Measurements from ENCODE around the gene PRKCH.

Gene PRKCH

GRCh38 chr14:61365667-61366212, 44.4 kb downstream of the PRKCH start:
- Histone ChIP-seq H4K91ac (ENCODE audit: low read depth, low read length, poor library complexity) (no peak overlapping the region), H2BK120ac (ENCODE audit: low read depth, low read length) (no peak overlapping the region), H3K9ac (ENCODE audit: low read depth, low read length, poor library complexity) (no peak overlapping the region), H3K23ac (ENCODE audit: low read depth, low read length, poor library complexity) (no peak overlapping the region), H3K9me3 (replicated peaks in 1 of 2; ENCODE audit: control insufficient read depth in 2 of 2, insufficient read depth in 1 of 2, low read depth in 1 of 2, low read length in 2 of 2) (no peaks in the 10 kb centered on the region), H2AK5ac (ENCODE audit: low read depth, low read length) (no peak overlapping the region), H3K4me1 (ENCODE audit: control insufficient read depth in 2 of 2, insufficient read depth in 1 of 2, low read depth in 1 of 2, low read length in 2 of 2) (peaks cover 0 to 2% of the 10 kb centered on the region in 2 donors), H3K4me3 (ENCODE audit: low read length in 2 of 2) (no peak overlapping the region), H3K27ac (replicated peaks; ENCODE audit: low read length) (no peak overlapping the region), H3K79me1 (ENCODE audit: low read depth, low read length) (no peaks in the 10 kb centered on the region), H3K18ac (ENCODE audit: low read length) (no peak overlapping the region), H3K4me2 (ENCODE audit: insufficient read depth, low read length, poor library complexity, severe bottlenecking) (no peak overlapping the region), H4K8ac (ENCODE audit: low read depth, low read length) (no peak overlapping the region), H3K27me3 (ENCODE audit: control insufficient read depth in 3 of 3, insufficient read depth in 3 of 3, low read depth in 1 of 3, low read length in 3 of 3) (no peaks in the 10 kb centered on the region), H2BK12ac (ENCODE audit: low read length) (no peak overlapping the region), H3K14ac (ENCODE audit: low read length) (no peak overlapping the region), H2AFZ (ENCODE audit: low read length) (no peak overlapping the region), H3K4ac (ENCODE audit: low read length) (no peak overlapping the region), H3K36me3 (replicated peaks in 1 of 2; ENCODE audit: control insufficient read depth in 2 of 2, insufficient read depth in 2 of 2, low read length in 2 of 2) (no peaks in the 10 kb centered on the region), H2BK15ac (ENCODE audit: low read length) (no peak overlapping the region), H2BK5ac (ENCODE audit: low read length) (no peak overlapping the region)
- no CpG with 5 or more reads among the region's 3 CpGs for WGBS, 2 donors (ENCODE audit: extremely low coverage in 2 of 2, insufficient read length in 2 of 2, insufficient replicate concordance in 1 of 2)
- no peak for DNase-seq (ENCODE audit: low spot score)

GRCh38 chr14:61368114-61368710, 46.8 kb downstream of the PRKCH start:
- Histone ChIP-seq H3K4me1 (ENCODE audit: control insufficient read depth in 2 of 2, insufficient read depth in 1 of 2, low read depth in 1 of 2, low read length in 2 of 2) (peaks cover 0 to 2% of the 10 kb centered on the region in 2 donors), H3K4me2 (ENCODE audit: insufficient read depth, low read length, poor library complexity, severe bottlenecking) (no peak overlapping the region), H2BK120ac (ENCODE audit: low read depth, low read length) (no peak overlapping the region), H2BK15ac (ENCODE audit: low read length) (no peak overlapping the region), H3K79me1 (ENCODE audit: low read depth, low read length) (no peaks in the 10 kb centered on the region), H3K27me3 (ENCODE audit: control insufficient read depth in 3 of 3, insufficient read depth in 3 of 3, low read depth in 1 of 3, low read length in 3 of 3) (no peaks in the 10 kb centered on the region), H4K8ac (ENCODE audit: low read depth, low read length) (no peak overlapping the region), H2AK5ac (ENCODE audit: low read depth, low read length) (no peak overlapping the region), H2BK5ac (ENCODE audit: low read length) (no peak overlapping the region), H3K9ac (ENCODE audit: low read depth, low read length, poor library complexity) (no peak overlapping the region), H3K9me3 (replicated peaks in 1 of 2; ENCODE audit: control insufficient read depth in 2 of 2, insufficient read depth in 1 of 2, low read depth in 1 of 2, low read length in 2 of 2) (no peaks in the 10 kb centered on the region), H2AFZ (ENCODE audit: low read length) (no peak overlapping the region), H2BK12ac (ENCODE audit: low read length) (no peak overlapping the region), H4K91ac (ENCODE audit: low read depth, low read length, poor library complexity) (no peak overlapping the region), H3K27ac (replicated peaks; ENCODE audit: low read length) (no peak overlapping the region), H3K23ac (ENCODE audit: low read depth, low read length, poor library complexity) (no peak overlapping the region), H3K4ac (ENCODE audit: low read length) (no peak overlapping the region), H3K4me3 (ENCODE audit: low read length in 2 of 2) (no peak overlapping the region), H3K14ac (ENCODE audit: low read length) (no peak overlapping the region), H3K18ac (ENCODE audit: low read length) (no peak overlapping the region), H3K36me3 (replicated peaks in 1 of 2; ENCODE audit: control insufficient read depth in 2 of 2, insufficient read depth in 2 of 2, low read length in 2 of 2) (no peaks in the 10 kb centered on the region)
- WGBS, 2 donors (ENCODE audit: extremely low coverage in 2 of 2, insufficient read length in 2 of 2, insufficient replicate concordance in 1 of 2) = no CpG with 5 or more reads among the region's 5 CpGs
- DNase-seq (ENCODE audit: low spot score) = no peak

- Histone ChIP-seq H3K23ac (ENCODE audit: low read depth, low read length, poor library complexity) (no peak overlapping the region), H3K4me3 (ENCODE audit: low read length in 2 of 2) (no peak overlapping the region), H3K79me1 (ENCODE audit: low read depth, low read length) (no peaks in the 10 kb centered on the region), H3K4me2 (ENCODE audit: insufficient read depth, low read length, poor library complexity, severe bottlenecking) (no peak overlapping the region), H2BK12ac (ENCODE audit: low read length) (no peak overlapping the region), H3K14ac (ENCODE audit: low read length) (no peak overlapping the region), H4K8ac (ENCODE audit: low read depth, low read length) (no peak overlapping the region), H3K4me1 (ENCODE audit: control insufficient read depth in 2 of 2, insufficient read depth in 1 of 2, low read depth in 1 of 2, low read length in 2 of 2) (peaks cover 0 to 2% of the 10 kb centered on the region in 2 donors), H2AK5ac (ENCODE audit: low read depth, low read length) (no peak overlapping the region), H2BK120ac (ENCODE audit: low read depth, low read length) (no peak overlapping the region), H3K36me3 (replicated peaks in 1 of 2; ENCODE audit: control insufficient read depth in 2 of 2, insufficient read depth in 2 of 2, low read length in 2 of 2) (no peaks in the 10 kb centered on the region), H3K27me3 (ENCODE audit: control insufficient read depth in 3 of 3, insufficient read depth in 3 of 3, low read depth in 1 of 3, low read length in 3 of 3) (no peaks in the 10 kb centered on the region), H3K9ac (ENCODE audit: low read depth, low read length, poor library complexity) (no peak overlapping the region), H2AFZ (ENCODE audit: low read length) (no peak overlapping the region), H3K18ac (ENCODE audit: low read length) (no peak overlapping the region), H3K4ac (ENCODE audit: low read length) (no peak overlapping the region), H2BK15ac (ENCODE audit: low read length) (no peak overlapping the region), H4K91ac (ENCODE audit: low read depth, low read length, poor library complexity) (no peak overlapping the region), H2BK5ac (ENCODE audit: low read length) (no peak overlapping the region), H3K9me3 (replicated peaks in 1 of 2; ENCODE audit: control insufficient read depth in 2 of 2, insufficient read depth in 1 of 2, low read depth in 1 of 2, low read length in 2 of 2) (no peaks in the 10 kb centered on the region), H3K27ac (replicated peaks; ENCODE audit: low read length) (no peak overlapping the region)
- WGBS, 2 donors (ENCODE audit: extremely low coverage in 2 of 2, insufficient read length in 2 of 2, insufficient replicate concordance in 1 of 2) = no CpG with 5 or more reads among the region's 3 CpGs
- DNase-seq (ENCODE audit: low spot score) = no peak
Observed at GRCh38 chr14:61368781-61369453, 47.5 kb downstream of the PRKCH start.

GRCh38 chr14:61369454-61369810, 48.1 kb downstream of the PRKCH start:
- no peak for DNase-seq (ENCODE audit: low spot score)
- Histone ChIP-seq H3K9me3 (replicated peaks in 1 of 2; ENCODE audit: control insufficient read depth in 2 of 2, insufficient read depth in 1 of 2, low read depth in 1 of 2, low read length in 2 of 2) (peaks cover 0 to 5% of the 10 kb centered on the region in 2 donors), H2BK15ac (ENCODE audit: low read length) (no peak overlapping the region), H3K4me3 (ENCODE audit: low read length in 2 of 2) (no peak overlapping the region), H3K4me1 (ENCODE audit: control insufficient read depth in 2 of 2, insufficient read depth in 1 of 2, low read depth in 1 of 2, low read length in 2 of 2) (peaks cover 0 to 2% of the 10 kb centered on the region in 2 donors), H3K79me1 (ENCODE audit: low read depth, low read length) (no peaks in the 10 kb centered on the region), H2BK12ac (ENCODE audit: low read length) (no peak overlapping the region), H3K23ac (ENCODE audit: low read depth, low read length, poor library complexity) (no peak overlapping the region), H3K9ac (ENCODE audit: low read depth, low read length, poor library complexity) (no peak overlapping the region), H2AK5ac (ENCODE audit: low read depth, low read length) (no peak overlapping the region), H4K8ac (ENCODE audit: low read depth, low read length) (no peak overlapping the region), H3K4me2 (ENCODE audit: insufficient read depth, low read length, poor library complexity, severe bottlenecking) (no peak overlapping the region), H3K14ac (ENCODE audit: low read length) (no peak overlapping the region), H4K91ac (ENCODE audit: low read depth, low read length, poor library complexity) (no peak overlapping the region), H2AFZ (ENCODE audit: low read length) (no peak overlapping the region), H2BK120ac (ENCODE audit: low read depth, low read length) (no peak overlapping the region), H2BK5ac (ENCODE audit: low read length) (no peak overlapping the region), H3K27ac (replicated peaks; ENCODE audit: low read length) (no peak overlapping the region), H3K4ac (ENCODE audit: low read length) (no peak overlapping the region), H3K36me3 (replicated peaks in 1 of 2; ENCODE audit: control insufficient read depth in 2 of 2, insufficient read depth in 2 of 2, low read length in 2 of 2) (no peaks in the 10 kb centered on the region), H3K27me3 (ENCODE audit: control insufficient read depth in 3 of 3, insufficient read depth in 3 of 3, low read depth in 1 of 3, low read length in 3 of 3) (no peaks in the 10 kb centered on the region), H3K18ac (ENCODE audit: low read length) (no peak overlapping the region)
- WGBS, 2 donors (ENCODE audit: extremely low coverage in 2 of 2, insufficient read length in 2 of 2, insufficient replicate concordance in 1 of 2) = no CpG with 5 or more reads among the region's 3 CpGs

Measured in neuronal stem cell (in vitro differentiated cells).